CD4-positive, alpha-beta T cell (primary cell): Measurements from ENCODE around the gene RRP1. TPM values are rescaled to one million over a fixed set of nuclear protein-coding genes. Genes with fewer than 3 reads are reported as not detected.

Experiments
- ATAC-seq: fragments of 200-7000 bp; cut with Tn5 transposase; one replicate; pipeline ENCODE4 v1.10.0; 2022; ENCODE audit warnings: mild to moderate bottlenecking; ENCODE audit not compliant: poor library complexity
- CTCF ChIA-PET: fragments of 350-600 bp; sonication (Branson Sonifier 250); formaldehyde crosslinking; loops from one replicate; lab custom pipeline; 2021; ENCODE audit warnings: antibody characterized with exemption, inconsistent platforms; lab: Charles Lee
- POLR2A ChIA-PET: fragments of 350-600 bp; sonication (Branson Sonifier 250); formaldehyde crosslinking; loops from one replicate; lab custom pipeline; 2021; ENCODE audit warnings: antibody characterized with exemption, inconsistent platforms; lab: Charles Lee
- DNase-seq, 14 experiments: peaks; one replicate each; pipeline ENCODE4 v3.0.0-alpha.2; 2013 to 2020; ENCODE audit warnings: mixed read lengths in 2 of 14
- H3K27ac ChIP-seq, 2 donors: one replicate each; pipeline versions ENCODE4 v1.5.1 to v1.7.0; 2013; ENCODE audit warnings: low read length in 2 of 2, low read depth in 1 of 2, mild to moderate bottlenecking in 1 of 2
- H3K27me3 ChIP-seq, 2 experiments: 1 replicate in 1 of 2; 2 replicates in 1 of 2; pipeline versions ENCODE4 v1.6.1 to v1.7.0; 2013; ENCODE audit warnings: low read length in 2 of 2, control low read depth in 1 of 2, mild to moderate bottlenecking in 1 of 2, moderate library complexity in 1 of 2; ENCODE audit not compliant: insufficient read depth in 2 of 2, control insufficient read depth in 1 of 2
- H3K36me3 ChIP-seq: one replicate; pipeline ENCODE4 v1.6.1; 2013; ENCODE audit warnings: low read length, control low read depth; ENCODE audit not compliant: insufficient read depth
- H3K4me1 ChIP-seq: one replicate; pipeline ENCODE4 v1.6.1; 2013; ENCODE audit warnings: low read length, control low read depth; ENCODE audit not compliant: insufficient read depth
- H3K4me3 ChIP-seq: one replicate; pipeline ENCODE4 v1.5.1; 2013; ENCODE audit warnings: mild to moderate bottlenecking, low read length, moderate library complexity
- H3K9me3 ChIP-seq, 2 experiments: 1 replicate in 1 of 2; 2 replicates in 1 of 2; pipeline versions ENCODE4 v1.6.1 to v1.7.0; 2013; ENCODE audit warnings: low read length in 2 of 2, mild to moderate bottlenecking in 2 of 2, control low read depth in 1 of 2, moderate library complexity in 1 of 2; ENCODE audit not compliant: control insufficient read depth in 1 of 2, insufficient read depth in 1 of 2
- H3K27ac Mint-ChIP-seq: one replicate; pipeline ENCODE4 v1.8.0; 2020; ENCODE audit warnings: mixed read lengths
- H3K27me3 Mint-ChIP-seq: one replicate; pipeline ENCODE4 v1.8.0; 2021; ENCODE audit warnings: mixed read lengths
- H3K36me3 Mint-ChIP-seq: one replicate; pipeline ENCODE4 v1.8.0; 2021; ENCODE audit warnings: low read depth, mixed read lengths
- H3K4me1 Mint-ChIP-seq: one replicate; pipeline ENCODE4 v1.8.0; 2021; ENCODE audit warnings: low read depth, mixed read lengths
- H3K4me3 Mint-ChIP-seq: one replicate; pipeline ENCODE4 v1.8.0; 2020; ENCODE audit warnings: mild to moderate bottlenecking, mixed read lengths
- H3K9me3 Mint-ChIP-seq: one replicate; pipeline ENCODE4 v1.8.0; 2020; ENCODE audit warnings: mixed read lengths
- intact Hi-C, 2 experiments: fragments of 100-400 bp; cut with DNase I in 1 of 2; cut with micrococcal nuclease in 1 of 2; formaldehyde crosslinking; loops; one replicate each; pipeline versions ENCODE4 v1.15.1 to v1.9.0; 2023 to 2025; cut with DNase I, micrococcal nuclease
- total RNA-seq, 174 experiments: library from RNA in 2 of 174; stranded (reverse) in 2 of 174; gene quantifications; one replicate each; pipeline ENCODE4 v1.2.3 and lab custom pipeline; 2021 to 2026
- TF ChIP-seq, protein P1 (sequence below): fragments of 200-600 bp; IDR thresholded peaks from one replicate; pipeline ENCODE4 v1.8.0; 2022; ENCODE audit warnings: antibody characterized with exemption, mild to moderate bottlenecking

The RRP1 gene
- total RNA-seq, 2 experiments from 2014 or later = 27.7 to 29.0 TPM

GRCh38 chr21:43845386-43845785 is 56.0 kb downstream of the RRP1 start:
- Mint-ChIP-seq H3K27ac (no peak overlapping the region), H3K4me1 (no peaks in the 10 kb centered on the region), H3K9me3 (no peaks in the 10 kb centered on the region), H3K4me3 (no peak overlapping the region), H3K27me3 (no peaks in the 10 kb centered on the region), H3K36me3 (no peaks in the 10 kb centered on the region)
- CTCF ChIA-PET = interaction anchor here (1.0 kb wide), 1 partner anchor 130 kb away, joined by 3 read pairs; no protein-coding TSS in a partner anchor
- DNase-seq (no peak), ATAC-seq (no peak)
- peaks cover 0 to 4% of the 10 kb centered on the region in 2 experiments for H3K9me3 ChIP-seq
- POLR2A ChIA-PET = no interaction called here
- no peak overlapping the region for H3K4me3 ChIP-seq
- H3K36me3 ChIP-seq = no peaks in the 10 kb centered on the region
- H3K27ac ChIP-seq = no peak overlapping the region
- TF ChIP-seq, protein P1, sequence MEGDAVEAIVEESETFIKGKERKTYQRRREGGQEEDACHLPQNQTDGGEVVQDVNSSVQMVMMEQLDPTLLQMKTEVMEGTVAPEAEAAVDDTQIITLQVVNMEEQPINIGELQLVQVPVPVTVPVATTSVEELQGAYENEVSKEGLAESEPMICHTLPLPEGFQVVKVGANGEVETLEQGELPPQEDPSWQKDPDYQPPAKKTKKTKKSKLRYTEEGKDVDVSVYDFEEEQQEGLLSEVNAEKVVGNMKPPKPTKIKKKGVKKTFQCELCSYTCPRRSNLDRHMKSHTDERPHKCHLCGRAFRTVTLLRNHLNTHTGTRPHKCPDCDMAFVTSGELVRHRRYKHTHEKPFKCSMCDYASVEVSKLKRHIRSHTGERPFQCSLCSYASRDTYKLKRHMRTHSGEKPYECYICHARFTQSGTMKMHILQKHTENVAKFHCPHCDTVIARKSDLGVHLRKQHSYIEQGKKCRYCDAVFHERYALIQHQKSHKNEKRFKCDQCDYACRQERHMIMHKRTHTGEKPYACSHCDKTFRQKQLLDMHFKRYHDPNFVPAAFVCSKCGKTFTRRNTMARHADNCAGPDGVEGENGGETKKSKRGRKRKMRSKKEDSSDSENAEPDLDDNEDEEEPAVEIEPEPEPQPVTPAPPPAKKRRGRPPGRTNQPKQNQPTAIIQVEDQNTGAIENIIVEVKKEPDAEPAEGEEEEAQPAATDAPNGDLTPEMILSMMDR = no peak
- no peaks in the 10 kb centered on the region for H3K4me1 ChIP-seq
- H3K27me3 ChIP-seq = no peaks in the 10 kb centered on the region
- intact Hi-C loops = no loop called here

- TF ChIP-seq, protein P1 = no peak
- H3K4me3 ChIP-seq = no peak overlapping the region
- no peak overlapping the region for H3K27ac Mint-ChIP-seq
- no peaks in the 10 kb centered on the region for H3K4me1 Mint-ChIP-seq
- DNase-seq (no peak), ATAC-seq (no peak)
- no peak overlapping the region for H3K27ac ChIP-seq
- no peaks in the 10 kb centered on the region for H3K9me3 Mint-ChIP-seq
- no peak overlapping the region for H3K4me3 Mint-ChIP-seq
- no peaks in the 10 kb centered on the region for H3K27me3 ChIP-seq
- ChIA-PET CTCF (interaction anchor here (1.0 kb wide), 1 partner anchor 129 kb away, joined by 3 read pairs; no protein-coding TSS in a partner anchor), POLR2A (no interaction called here)
- H3K27me3 Mint-ChIP-seq = no peaks in the 10 kb centered on the region
- H3K36me3 ChIP-seq = no peaks in the 10 kb centered on the region
- H3K36me3 Mint-ChIP-seq = no peaks in the 10 kb centered on the region
- H3K9me3 ChIP-seq = peaks cover 0 to 4% of the 10 kb centered on the region in 2 experiments
- no peaks in the 10 kb centered on the region for H3K4me1 ChIP-seq
- intact Hi-C loops = no loop called here
Observed at GRCh38 chr21:43846430-43846829, 57.1 kb downstream of the RRP1 start.

DNA sequence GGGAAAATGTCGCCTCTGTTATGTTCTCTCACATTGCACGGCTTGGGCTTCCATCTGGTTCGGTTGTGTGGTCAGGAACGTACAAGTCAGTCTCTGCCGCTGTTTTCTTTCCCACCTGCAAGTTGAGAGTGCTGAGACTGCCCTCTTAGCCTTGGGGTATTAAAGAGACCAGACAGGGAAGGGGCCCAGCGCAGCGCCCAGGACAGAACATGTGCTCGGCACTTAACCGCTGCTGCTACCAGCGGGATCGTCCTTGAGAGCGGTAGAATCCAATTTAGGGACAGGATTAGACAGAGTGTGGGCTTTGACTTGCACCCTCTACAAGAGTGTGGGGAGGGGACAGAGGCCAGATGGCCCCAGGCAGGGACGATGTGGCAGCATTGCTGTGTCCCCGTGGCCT is 57.9 kb downstream of the RRP1 start:
- Mint-ChIP-seq H3K27ac (no peak overlapping the region), H3K27me3 (no peaks in the 10 kb centered on the region), H3K9me3 (no peaks in the 10 kb centered on the region), H3K36me3 (no peaks in the 10 kb centered on the region), H3K4me1 (no peaks in the 10 kb centered on the region), H3K4me3 (no peak overlapping the region)
- POLR2A ChIA-PET = no interaction called here
- TF ChIP-seq, protein P1 = no peak
- no peaks in the 10 kb centered on the region for H3K4me1 ChIP-seq
- H3K36me3 ChIP-seq = no peaks in the 10 kb centered on the region
- intact Hi-C loops = no loop called here
- no peaks in the 10 kb centered on the region for H3K27me3 ChIP-seq
- CTCF ChIA-PET = no interaction called here
- H3K9me3 ChIP-seq = peaks cover 0 to 4% of the 10 kb centered on the region in 2 experiments
- no peak overlapping the region for H3K4me3 ChIP-seq
- DNase-seq (no peak), ATAC-seq (no peak)
- no peak overlapping the region for H3K27ac ChIP-seq
